Measurements from ENCODE around the gene MAB21L2.

MAB21L2 gene

GRCh38 chr4:150619042-150619441 is 37.1 kb downstream of the MAB21L2 start:
- no peak for DNase-seq (ENCODE audit: low read depth)

- no peak for DNase-seq (ENCODE audit: low read depth)
These were observed 42.1 kb downstream of the MAB21L2 start for GRCh38 chr4:150624055-150624454.

GRCh38 chr4:150625033-150625432 is 43.1 kb downstream of the MAB21L2 start:
- no peak for DNase-seq (ENCODE audit: low read depth)

- no peak for DNase-seq (ENCODE audit: low read depth)
These were observed 46.1 kb downstream of the MAB21L2 start for GRCh38 chr4:150628073-150628472.

- DNase-seq (ENCODE audit: low read depth), result no peak
These were observed 50.7 kb downstream of the MAB21L2 start for GRCh38 chr4:150632639-150633038.

Measured in GM04504 (cell line).